RWPE1 (cell line): ENCODE results near the gene NHS.

ENCODE experiments used
- CTCF ChIA-PET: fragments of 350-600 bp; sonication (Branson Sonifier 250); formaldehyde crosslinking; extraction: SDS; loops from one replicate; lab custom pipeline; 2021; lab: Yijun Ruan, JAX
- POLR2A ChIA-PET: fragments of 400-600 bp; formaldehyde crosslinking; extraction: SDS; loops from one replicate; lab custom pipeline; 2020; ENCODE audit warnings: antibody characterized with exemption; ENCODE audit not compliant: low non-redundant PET; lab: Yijun Ruan, JAX
- DNase-seq: peaks from one replicate; pipeline ENCODE4 v3.0.0; 2012; ENCODE audit warnings: low spot score
- H3K27ac ChIP-seq: fragments of 450-650 bp; 2 replicates; pipeline ENCODE4 v1.5.1; 2017
- TF ChIP-seq, protein P1 (sequence below): fragments of 450-650 bp; conservative IDR thresholded peaks from 2 replicates; pipeline ENCODE4 v1.5.1; 2017; ENCODE audit warnings: low read depth, mild to moderate bottlenecking

The NHS gene

DNA sequence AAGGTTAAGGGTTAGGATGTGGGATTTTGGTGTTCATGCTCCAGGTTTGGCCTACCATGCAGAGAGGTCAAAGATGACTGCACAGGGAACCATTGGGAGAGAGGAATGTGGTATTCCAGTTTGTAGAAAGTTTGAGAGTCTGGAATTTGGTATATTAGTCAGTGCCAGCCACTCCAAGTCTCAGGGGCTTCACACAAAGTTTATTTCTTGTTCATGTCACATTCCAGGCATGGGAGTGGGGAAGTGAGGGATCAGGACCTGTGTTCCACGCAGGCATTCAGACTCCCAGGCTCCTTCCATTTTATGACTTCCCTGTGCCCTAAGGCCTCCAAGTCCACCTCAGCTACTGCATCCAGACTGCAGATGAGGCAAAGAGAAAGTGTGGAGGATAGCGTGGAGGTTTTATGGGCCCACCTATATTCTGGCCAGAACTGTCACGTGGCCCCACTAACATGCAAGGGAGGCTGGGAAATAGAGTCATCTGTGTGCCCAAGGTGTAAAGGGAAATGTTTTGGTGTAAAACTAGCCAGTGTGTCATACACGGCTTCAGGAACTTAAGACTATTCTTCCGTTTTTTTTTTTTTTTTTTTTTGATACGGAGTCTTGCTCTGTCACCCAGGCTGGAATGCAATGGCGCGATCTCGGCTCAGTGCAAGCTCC lies 221.7 kb downstream of the NHS start:
- ChIA-PET CTCF (no interaction called here), POLR2A (no interaction called here)
- H3K27ac ChIP-seq, result no peak overlapping the region
- no peak for DNase-seq
- TF ChIP-seq, protein P1, sequence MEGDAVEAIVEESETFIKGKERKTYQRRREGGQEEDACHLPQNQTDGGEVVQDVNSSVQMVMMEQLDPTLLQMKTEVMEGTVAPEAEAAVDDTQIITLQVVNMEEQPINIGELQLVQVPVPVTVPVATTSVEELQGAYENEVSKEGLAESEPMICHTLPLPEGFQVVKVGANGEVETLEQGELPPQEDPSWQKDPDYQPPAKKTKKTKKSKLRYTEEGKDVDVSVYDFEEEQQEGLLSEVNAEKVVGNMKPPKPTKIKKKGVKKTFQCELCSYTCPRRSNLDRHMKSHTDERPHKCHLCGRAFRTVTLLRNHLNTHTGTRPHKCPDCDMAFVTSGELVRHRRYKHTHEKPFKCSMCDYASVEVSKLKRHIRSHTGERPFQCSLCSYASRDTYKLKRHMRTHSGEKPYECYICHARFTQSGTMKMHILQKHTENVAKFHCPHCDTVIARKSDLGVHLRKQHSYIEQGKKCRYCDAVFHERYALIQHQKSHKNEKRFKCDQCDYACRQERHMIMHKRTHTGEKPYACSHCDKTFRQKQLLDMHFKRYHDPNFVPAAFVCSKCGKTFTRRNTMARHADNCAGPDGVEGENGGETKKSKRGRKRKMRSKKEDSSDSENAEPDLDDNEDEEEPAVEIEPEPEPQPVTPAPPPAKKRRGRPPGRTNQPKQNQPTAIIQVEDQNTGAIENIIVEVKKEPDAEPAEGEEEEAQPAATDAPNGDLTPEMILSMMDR, result no peak

DNA sequence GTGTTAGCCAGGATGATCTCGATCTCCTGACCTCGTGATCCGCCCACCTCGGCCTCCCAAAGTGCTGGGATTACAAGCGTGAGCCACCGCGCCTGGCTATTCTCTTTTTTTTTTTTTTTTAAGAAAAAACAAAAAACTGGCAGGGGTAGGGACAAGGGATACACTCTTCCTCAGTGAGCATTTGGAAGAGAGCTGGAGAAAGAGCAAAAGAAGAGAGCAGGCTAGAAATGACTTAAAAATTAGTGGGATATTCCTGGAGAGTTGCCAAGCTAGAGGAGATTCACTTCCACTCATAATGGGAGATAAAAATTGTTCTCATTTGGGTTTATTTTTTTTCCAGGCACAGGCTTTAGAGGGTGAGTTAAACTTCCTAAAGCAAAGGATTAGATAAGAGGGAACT lies 222.3 kb downstream of the NHS start:
- TF ChIP-seq, protein P1, result no peak
- POLR2A ChIA-PET, result no interaction called here
- no peak for DNase-seq
- H3K27ac ChIP-seq, result no peak overlapping the region
- CTCF ChIA-PET, result no interaction called here

DNA sequence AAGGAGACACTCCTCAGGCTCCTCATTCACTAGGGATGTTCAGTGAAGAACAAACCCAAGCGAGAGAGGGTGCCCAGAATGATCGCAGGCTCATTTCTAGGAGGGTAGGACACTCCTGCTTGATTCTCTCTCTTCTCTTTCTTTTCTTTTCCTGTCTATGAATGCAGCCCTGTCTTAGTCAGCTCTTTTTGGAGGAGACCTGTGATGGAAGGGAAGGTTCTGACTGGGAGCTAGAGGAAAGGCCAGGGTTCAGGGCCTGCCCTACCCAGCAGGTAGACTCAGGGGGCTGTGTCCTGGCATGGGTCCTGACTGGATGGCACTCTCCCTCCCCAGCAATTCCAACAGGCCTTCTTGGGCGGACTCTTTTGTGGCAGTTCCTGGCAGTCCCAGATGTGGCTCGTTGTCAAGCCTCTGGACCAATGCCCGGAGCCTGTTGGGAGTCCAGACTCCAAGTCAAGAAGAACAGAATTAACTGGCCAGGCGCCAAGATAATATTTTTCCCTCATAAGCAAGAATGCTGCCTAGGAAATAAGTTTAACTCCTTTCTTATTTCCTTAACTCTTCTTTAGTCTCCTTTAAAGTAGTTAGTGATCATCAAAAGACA lies 222.9 kb downstream of the NHS start:
- CTCF ChIA-PET, result no interaction called here

DNA sequence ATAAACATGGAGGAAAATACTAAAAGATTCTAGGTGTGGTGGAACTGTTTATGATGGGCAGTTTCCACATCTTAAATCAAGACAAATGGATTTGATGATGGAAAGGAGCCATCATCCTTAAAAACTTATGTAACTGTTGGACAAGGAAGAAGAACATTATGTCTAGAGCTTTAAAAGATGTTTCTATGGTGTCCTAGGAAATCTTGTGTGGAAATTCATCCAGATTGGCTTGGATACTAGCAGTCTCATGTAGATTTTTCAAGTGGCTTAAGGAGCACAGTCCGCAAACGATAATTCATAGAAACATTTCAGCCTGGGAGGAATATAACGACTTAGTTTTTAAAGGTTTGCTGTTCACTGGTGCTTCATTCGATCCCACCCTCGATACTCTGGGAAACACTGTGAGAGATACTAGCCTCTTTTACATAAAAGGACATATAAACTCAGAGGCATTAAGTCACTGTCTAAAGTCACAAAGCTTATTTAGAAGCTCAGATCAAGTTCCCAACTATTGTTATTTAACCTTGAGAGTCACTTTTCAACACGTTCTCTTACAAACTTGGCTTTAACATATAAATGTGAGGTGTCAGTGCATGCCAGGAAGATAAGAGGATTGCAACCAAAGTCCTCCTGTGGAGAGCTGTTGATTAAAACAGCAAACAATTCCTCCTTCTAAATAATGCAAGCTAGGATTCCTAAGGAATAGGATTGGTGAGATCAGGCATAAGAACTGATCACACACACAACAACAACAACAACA lies 226.6 kb downstream of the NHS start:
- POLR2A ChIA-PET, result no interaction called here
- DNase-seq, result no peak
- TF ChIP-seq, protein P1, result no peak

More for the DNA sequence above, 222.9 kb downstream of the NHS start:
- POLR2A ChIA-PET, result no interaction called here
- DNase-seq, result no peak
- TF ChIP-seq, protein P1, result no peak
- H3K27ac ChIP-seq, result peak overlapping the region; percentile 51

DNA sequence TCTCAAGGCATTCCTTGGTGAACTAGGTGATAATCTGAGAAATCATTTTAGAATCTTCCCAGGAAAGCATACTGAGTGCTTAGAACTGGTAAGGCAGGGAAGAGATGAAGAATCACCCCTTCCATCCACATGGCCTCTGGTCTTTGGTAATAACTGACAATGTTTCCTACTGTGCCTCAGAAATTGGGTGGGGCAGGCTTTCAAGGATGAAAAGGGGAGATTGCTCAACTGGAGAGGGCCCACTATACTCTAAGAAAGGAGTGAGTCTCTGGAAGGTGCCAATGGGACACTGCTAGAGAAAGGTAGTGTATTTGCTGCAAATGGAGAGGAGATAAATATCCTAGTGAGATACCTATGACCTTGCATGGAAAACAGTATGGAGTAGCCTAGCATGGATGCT lies 227.2 kb downstream of the NHS start:
- POLR2A ChIA-PET, result no interaction called here
- TF ChIP-seq, protein P1, result no peak
- CTCF ChIA-PET, result no interaction called here
- DNase-seq, result no peak
- H3K27ac ChIP-seq, result no peak overlapping the region

More for the DNA sequence above, 226.6 kb downstream of the NHS start:
- no peak overlapping the region for H3K27ac ChIP-seq
- CTCF ChIA-PET, result no interaction called here

DNA sequence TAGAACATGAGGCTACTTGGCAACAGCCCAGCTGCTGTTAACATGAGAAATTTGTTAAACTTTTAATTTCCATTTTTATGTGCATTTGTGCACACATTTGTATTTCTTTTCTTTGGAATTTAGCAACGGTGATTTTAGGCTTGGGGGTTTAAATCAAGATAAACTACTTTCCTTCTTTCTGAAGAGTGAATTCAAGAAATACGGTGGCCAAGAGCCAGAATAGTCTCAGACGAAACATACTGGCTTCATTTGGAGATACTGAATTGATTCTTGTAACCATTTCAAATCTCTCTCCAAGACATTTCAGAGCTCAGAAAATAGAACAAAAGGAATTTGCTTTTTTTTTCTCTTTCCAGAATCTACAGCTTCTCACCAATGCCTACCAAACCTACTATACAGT lies 228.2 kb downstream of the NHS start:
- no peak overlapping the region for H3K27ac ChIP-seq
- POLR2A ChIA-PET, result no interaction called here
- CTCF ChIA-PET, result no interaction called here
- DNase-seq, result no peak
- TF ChIP-seq, protein P1, result no peak
